ENCODE data around the gene PRRT2. TPM values are rescaled to one million over a fixed set of nuclear protein-coding genes. Genes with fewer than 3 reads are reported as not detected.

PRRT2 gene
- total and polyA plus RNA-seq, 2 donors (not counting 3 experiments of a cell fraction or from before 2014, with no cell fraction given) = 3.3 TPM

DNA sequence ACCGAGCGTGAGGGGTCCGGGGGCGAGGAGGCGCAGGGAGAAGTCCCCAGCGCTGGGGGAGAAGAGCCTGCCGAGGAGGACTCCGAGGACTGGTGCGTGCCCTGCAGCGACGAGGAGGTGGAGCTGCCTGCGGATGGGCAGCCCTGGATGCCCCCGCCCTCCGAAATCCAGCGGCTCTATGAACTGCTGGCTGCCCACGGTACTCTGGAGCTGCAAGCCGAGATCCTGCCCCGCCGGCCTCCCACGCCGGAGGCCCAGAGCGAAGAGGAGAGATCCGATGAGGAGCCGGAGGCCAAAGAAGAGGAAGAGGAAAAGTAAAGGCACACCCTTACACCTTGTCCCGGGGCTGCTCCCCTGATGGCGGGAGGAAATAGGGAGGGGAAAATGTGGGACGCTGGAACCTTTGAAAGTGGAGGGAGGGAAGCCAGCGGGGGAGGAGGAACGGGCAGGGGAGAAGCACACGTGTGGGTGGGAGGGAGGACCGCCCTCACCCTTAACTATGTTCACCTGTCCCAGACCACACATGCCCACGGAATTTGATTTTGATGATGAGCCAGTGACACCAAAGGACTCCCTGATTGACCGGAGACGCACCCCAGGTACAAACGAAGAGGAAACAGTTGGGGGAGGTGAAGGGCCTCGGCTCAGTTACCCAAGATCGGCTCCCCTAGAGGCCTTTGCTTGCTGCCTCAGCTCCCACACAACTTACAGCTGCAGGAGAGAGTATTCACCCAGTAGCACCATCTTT, 4.9 kb downstream of the PRRT2 start:
- H3K27me3 ChIP-seq (ENCODE audit: control insufficient read depth in 2 of 2, insufficient read depth in 2 of 2, low read length in 2 of 2) = no peaks in the 10 kb centered on the region
- DNase-seq (ENCODE audit: low read depth, low spot score) = peak; percentile 56
- peak overlapping the region; percentile 53 for H3K9ac ChIP-seq (replicated peaks; ENCODE audit: extremely low read depth, insufficient read depth, low read length)
- H3K4me2 ChIP-seq (ENCODE audit: insufficient read depth, low read length) = peak overlapping the region; percentile 48
- H3K9me1 ChIP-seq (replicated peaks; ENCODE audit: control insufficient read depth, extremely low read depth, insufficient read depth, low read length) = no peaks in the 10 kb centered on the region
- H2AFZ ChIP-seq (ENCODE audit: low read depth, low read length) = peak overlapping the region; percentile 52
- TF ChIP-seq JUN (IDR thresholded peaks at IDR 0.05; ENCODE audit: borderline replicate concordance, insufficient read depth, insufficient read length, low read depth) (no peak), MYC (IDR thresholded peaks at IDR 0.05; ENCODE audit: low read depth, low read length) (peak; percentile 19), POLR2A (IDR thresholded peaks at IDR 0.05; ENCODE audit: low read depth, low read length) (peak; percentile 39), FOS (IDR thresholded peaks at IDR 0.05; ENCODE audit: borderline replicate concordance, insufficient read depth, low read length) (no peak), EZH2 (IDR thresholded peaks at IDR 0.05; ENCODE audit: borderline replicate concordance, low read depth, low read length, severe bottlenecking) (no peak), GATA2 (IDR thresholded peaks at IDR 0.05; ENCODE audit: insufficient read depth, insufficient read length, low read depth, low read length) (no peak), POLR2AphosphoS5 (IDR thresholded peaks at IDR 0.05; ENCODE audit: insufficient read depth, low read depth, low read length) (no peak)
- TF ChIP-seq, protein P1, sequence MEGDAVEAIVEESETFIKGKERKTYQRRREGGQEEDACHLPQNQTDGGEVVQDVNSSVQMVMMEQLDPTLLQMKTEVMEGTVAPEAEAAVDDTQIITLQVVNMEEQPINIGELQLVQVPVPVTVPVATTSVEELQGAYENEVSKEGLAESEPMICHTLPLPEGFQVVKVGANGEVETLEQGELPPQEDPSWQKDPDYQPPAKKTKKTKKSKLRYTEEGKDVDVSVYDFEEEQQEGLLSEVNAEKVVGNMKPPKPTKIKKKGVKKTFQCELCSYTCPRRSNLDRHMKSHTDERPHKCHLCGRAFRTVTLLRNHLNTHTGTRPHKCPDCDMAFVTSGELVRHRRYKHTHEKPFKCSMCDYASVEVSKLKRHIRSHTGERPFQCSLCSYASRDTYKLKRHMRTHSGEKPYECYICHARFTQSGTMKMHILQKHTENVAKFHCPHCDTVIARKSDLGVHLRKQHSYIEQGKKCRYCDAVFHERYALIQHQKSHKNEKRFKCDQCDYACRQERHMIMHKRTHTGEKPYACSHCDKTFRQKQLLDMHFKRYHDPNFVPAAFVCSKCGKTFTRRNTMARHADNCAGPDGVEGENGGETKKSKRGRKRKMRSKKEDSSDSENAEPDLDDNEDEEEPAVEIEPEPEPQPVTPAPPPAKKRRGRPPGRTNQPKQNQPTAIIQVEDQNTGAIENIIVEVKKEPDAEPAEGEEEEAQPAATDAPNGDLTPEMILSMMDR (IDR thresholded peaks at IDR 0.05; ENCODE audit: extremely low read depth in 1 of 2, insufficient read depth in 1 of 2, low read depth in 1 of 2, low read length in 2 of 2) = peak in 1 of 2 donors; percentile 21
- TF ChIP-seq, protein P2, sequence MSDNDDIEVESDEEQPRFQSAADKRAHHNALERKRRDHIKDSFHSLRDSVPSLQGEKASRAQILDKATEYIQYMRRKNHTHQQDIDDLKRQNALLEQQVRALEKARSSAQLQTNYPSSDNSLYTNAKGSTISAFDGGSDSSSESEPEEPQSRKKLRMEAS (IDR thresholded peaks at IDR 0.05; ENCODE audit: insufficient read depth, insufficient read length) = no peak
- H3K36me3 ChIP-seq (ENCODE audit: control insufficient read depth in 2 of 2, extremely low read depth in 1 of 2, insufficient read depth in 2 of 2, low read length in 2 of 2) = peaks cover 0 to 5% of the 10 kb centered on the region in 2 experiments
- peak; percentile 77 for FAIRE-seq
- H4K20me1 ChIP-seq (replicated peaks; ENCODE audit: control insufficient read depth, extremely low read depth, insufficient read depth, low read length) = no peaks in the 10 kb centered on the region
- peak overlapping the region; percentile 65 to 85 (median 81) for H3K4me3 ChIP-seq (replicated peaks in 1 of 3; ENCODE audit: insufficient read depth in 1 of 3, low read depth in 1 of 3, low read length in 3 of 3)
- peak overlapping the region; percentile 27 for H3K27ac ChIP-seq (ENCODE audit: insufficient read depth, low read depth, low read length)
- no TSS peak for BruUV-seq (replicated peaks)
- intact Hi-C loops (cut with micrococcal nuclease) = loop anchor here (1.0 kb wide), 3 partner anchors 7 to 88 kb away; partner anchors contain the start of gene KIF22
- POLR2A ChIA-PET = no interaction called here
- CTCF ChIA-PET = interaction anchor here (0.6 to 8.2 kb wide), 12 partner anchors 9 to 215 kb away, joined by 3 to 140 read pairs (median 6); partner anchors contain the start of gene KIF22
- H3K9me3 ChIP-seq (replicated peaks; ENCODE audit: control insufficient read depth, insufficient read depth, low read length) = no peaks in the 10 kb centered on the region
- dilution Hi-C loops (cut with MboI; ENCODE audit: extremely low pct_ligation_motif_present, low sequenced_read_pairs) = no loop called here
- peaks cover 22% of the 10 kb centered on the region for H3K79me2 ChIP-seq (ENCODE audit: control insufficient read depth, insufficient read depth, low read length)
- peaks cover 37% of the 10 kb centered on the region for H3K4me1 ChIP-seq (ENCODE audit: control insufficient read depth, extremely low read depth, insufficient read depth, low read length)

All from endothelial cell of umbilical vein (primary cell).